AG04450 (cell line): Measurements from ENCODE around the gene SLC4A5. TPM values are rescaled to one million over a fixed set of nuclear protein-coding genes. Genes with fewer than 3 reads are reported as not detected.

ENCODE experiments used
- CTCF ChIA-PET: fragments of 300-600, 350-600 bp; formaldehyde crosslinking; extraction: SDS; loops from one replicate; lab custom pipeline; 2022; ENCODE audit warnings: antibody characterized with exemption, inconsistent platforms; lab: Charles Lee
- POLR2A ChIA-PET: fragments of 350-600 bp; formaldehyde crosslinking; extraction: SDS; loops from one replicate; lab custom pipeline; 2021; ENCODE audit warnings: antibody characterized with exemption, inconsistent platforms; lab: Yijun Ruan, JAX
- DNase-seq: peaks from one replicate; pipeline ENCODE4 v3.0.0-alpha.2; 2011; ENCODE audit warnings: low read depth, low spot score
- H3K27ac ChIP-seq: one replicate; pipeline ENCODE4 v1.5.1; 2012; ENCODE audit warnings: low read depth, low read length, control low read depth
- H3K27me3 ChIP-seq: one replicate; pipeline ENCODE4 v1.6.0; 2012; ENCODE audit warnings: low read length; ENCODE audit not compliant: control insufficient read depth, insufficient read depth
- H3K4me3 ChIP-seq: 2 replicates; pipeline ENCODE4 v1.5.1; 2011; ENCODE audit warnings: mild to moderate bottlenecking, low read depth, low read length, control low read depth
- H3K9me3 ChIP-seq: 2 replicates; pipeline ENCODE4 v1.5.1; 2012; ENCODE audit warnings: low read length; ENCODE audit not compliant: control insufficient read depth, insufficient read depth
- polyA plus RNA-seq: library from polyadenylated mRNA; depleted of rRNA; stranded (reverse); fragments of >200 nt; gene quantifications from 2 replicates; pipeline ENCODE4 v1.2.3, GENCODE V29; 2011
- TF ChIP-seq, protein P1 (sequence below): IDR thresholded peaks from 2 replicates; pipeline ENCODE4 v1.5.1; 2011; ENCODE audit warnings: low read depth, low read length, control low read depth, inconsistent platforms

SLC4A5 gene
- polyA plus RNA-seq, 1 experiment, result 0.15 TPM

DNA sequence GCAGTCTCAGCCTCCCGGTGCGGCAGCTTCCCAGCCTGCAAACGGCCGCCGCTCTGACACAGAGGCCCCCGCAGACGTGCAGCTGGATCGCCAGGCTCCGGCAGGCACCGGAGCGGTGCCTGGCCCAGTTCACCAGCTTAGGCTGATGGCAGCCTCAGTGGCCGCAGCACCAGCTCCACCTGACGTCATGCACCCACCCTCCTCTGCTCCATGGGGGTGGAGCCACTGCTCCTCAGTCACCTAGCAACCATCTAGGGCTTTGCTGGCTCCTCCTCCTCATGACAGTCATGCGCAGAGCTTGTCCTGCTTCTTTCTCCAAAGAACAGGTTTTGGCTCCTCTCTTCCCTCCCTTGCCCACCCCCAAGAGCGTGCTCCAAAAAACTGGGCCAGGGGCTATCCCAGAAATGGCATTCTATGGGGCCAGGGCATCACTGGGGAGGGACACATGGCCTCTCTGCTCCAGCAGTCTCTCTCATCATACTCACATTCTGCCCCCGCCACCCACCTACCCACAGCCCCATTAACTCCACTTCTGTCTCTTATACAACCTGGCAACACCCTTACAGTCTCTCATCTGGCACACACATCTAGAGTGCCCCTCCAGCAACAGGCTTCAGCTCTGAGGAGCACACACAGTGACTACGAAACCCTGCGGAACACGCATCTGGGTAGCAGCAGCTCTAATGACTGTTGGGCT is 31.4 kb upstream of the SLC4A5 start:
- POLR2A ChIA-PET, result interaction anchor here (1.1 kb wide), 1 partner anchor 17 kb away, joined by 5 read pairs; no protein-coding TSS in a partner anchor
- CTCF ChIA-PET, result interaction anchor here (1.6 to 2.1 kb wide), 2 partner anchors 17 to 39 kb away, joined by 3 to 11 read pairs; no protein-coding TSS in a partner anchor
- no peak overlapping the region for H3K27ac ChIP-seq
- H3K9me3 ChIP-seq, result no peaks in the 10 kb centered on the region
- H3K27me3 ChIP-seq, result no peaks in the 10 kb centered on the region
- DNase-seq, result peak; percentile 24
- H3K4me3 ChIP-seq, result peak overlapping the region; percentile 35
- TF ChIP-seq, protein P1, sequence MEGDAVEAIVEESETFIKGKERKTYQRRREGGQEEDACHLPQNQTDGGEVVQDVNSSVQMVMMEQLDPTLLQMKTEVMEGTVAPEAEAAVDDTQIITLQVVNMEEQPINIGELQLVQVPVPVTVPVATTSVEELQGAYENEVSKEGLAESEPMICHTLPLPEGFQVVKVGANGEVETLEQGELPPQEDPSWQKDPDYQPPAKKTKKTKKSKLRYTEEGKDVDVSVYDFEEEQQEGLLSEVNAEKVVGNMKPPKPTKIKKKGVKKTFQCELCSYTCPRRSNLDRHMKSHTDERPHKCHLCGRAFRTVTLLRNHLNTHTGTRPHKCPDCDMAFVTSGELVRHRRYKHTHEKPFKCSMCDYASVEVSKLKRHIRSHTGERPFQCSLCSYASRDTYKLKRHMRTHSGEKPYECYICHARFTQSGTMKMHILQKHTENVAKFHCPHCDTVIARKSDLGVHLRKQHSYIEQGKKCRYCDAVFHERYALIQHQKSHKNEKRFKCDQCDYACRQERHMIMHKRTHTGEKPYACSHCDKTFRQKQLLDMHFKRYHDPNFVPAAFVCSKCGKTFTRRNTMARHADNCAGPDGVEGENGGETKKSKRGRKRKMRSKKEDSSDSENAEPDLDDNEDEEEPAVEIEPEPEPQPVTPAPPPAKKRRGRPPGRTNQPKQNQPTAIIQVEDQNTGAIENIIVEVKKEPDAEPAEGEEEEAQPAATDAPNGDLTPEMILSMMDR, result no peak

DNA sequence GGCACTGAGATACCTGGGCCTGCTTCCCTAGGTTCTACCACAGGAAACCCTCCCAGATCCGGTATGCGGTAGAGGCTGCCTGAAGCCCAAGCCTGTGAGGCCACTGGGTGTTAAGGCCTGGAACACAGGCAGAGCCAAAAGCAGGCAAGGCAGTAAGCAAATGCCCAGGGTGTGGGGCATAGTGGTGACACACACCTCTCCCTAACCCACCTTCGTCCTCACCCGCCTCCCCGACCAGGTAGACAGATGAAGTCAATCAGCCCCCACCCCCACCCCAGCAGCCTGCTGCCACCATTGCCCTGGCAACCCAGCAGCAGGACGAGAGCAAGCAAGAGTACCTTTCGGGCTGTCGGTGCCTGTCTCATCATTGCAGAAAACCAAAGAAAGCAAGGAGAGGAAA is 30.8 kb upstream of the SLC4A5 start:
- ChIA-PET POLR2A (interaction anchor here (1.1 kb wide), 1 partner anchor 18 kb away, joined by 5 read pairs; no protein-coding TSS in a partner anchor), CTCF (interaction anchor here (2.1 kb wide), 1 partner anchor 17 kb away, joined by 11 read pairs; no protein-coding TSS in a partner anchor)
- Histone ChIP-seq H3K9me3 (no peaks in the 10 kb centered on the region), H3K4me3 (no peak overlapping the region), H3K27ac (no peak overlapping the region), H3K27me3 (no peaks in the 10 kb centered on the region)
- TF ChIP-seq, protein P1, result no peak
- DNase-seq, result no peak

DNA sequence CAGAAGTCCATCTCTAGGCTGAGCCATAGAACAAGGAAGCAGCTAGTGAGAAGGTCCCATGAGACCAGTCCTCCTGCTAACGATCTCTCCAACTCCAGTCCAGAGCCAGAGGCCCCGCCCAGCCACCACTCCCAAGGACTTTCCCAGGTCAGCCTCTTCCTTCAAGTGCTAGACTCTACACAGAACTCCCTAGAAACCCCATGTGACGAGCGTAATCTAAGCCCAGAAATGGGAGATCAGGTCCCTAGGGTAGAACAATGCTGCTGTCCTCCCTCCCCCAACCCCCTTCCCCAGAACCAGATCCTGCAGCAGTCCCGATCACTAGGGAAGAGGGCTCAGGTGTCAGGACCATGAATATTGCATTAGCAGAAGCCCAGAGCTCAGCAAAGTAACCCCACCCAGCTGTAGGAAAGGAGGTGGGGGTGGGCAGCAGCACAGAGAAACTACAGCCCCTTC is 30.0 kb upstream of the SLC4A5 start:
- Histone ChIP-seq H3K27me3 (no peaks in the 10 kb centered on the region), H3K27ac (no peak overlapping the region), H3K4me3 (no peak overlapping the region), H3K9me3 (no peaks in the 10 kb centered on the region)
- CTCF ChIA-PET, result interaction anchor here (1.3 kb wide), 1 partner anchor 18 kb away, joined by 9 read pairs; no protein-coding TSS in a partner anchor
- TF ChIP-seq, protein P1, result no peak
- POLR2A ChIA-PET, result no interaction called here
- no peak for DNase-seq

DNA sequence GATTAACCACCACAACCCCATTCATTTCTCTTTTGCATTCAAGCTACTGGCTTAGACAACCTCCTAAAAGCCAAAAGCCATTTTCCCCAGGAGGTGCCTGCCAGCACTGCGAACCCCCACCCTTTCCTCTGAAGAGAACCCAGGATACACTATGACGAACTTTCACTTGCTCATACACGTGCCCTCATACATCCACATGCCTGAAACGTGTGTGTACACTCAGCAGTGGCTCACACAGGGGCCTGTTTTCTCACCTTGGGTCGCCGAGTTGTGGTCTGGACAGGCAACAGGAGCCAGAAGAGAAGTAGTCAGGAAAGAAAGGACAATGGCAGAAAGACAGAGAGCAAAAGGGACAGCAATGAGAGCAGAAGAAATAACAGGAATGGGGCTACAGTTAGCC is 29.5 kb upstream of the SLC4A5 start:
- Histone ChIP-seq H3K4me3 (no peak overlapping the region), H3K9me3 (no peaks in the 10 kb centered on the region), H3K27me3 (no peaks in the 10 kb centered on the region), H3K27ac (no peak overlapping the region)
- TF ChIP-seq, protein P1, result no peak
- DNase-seq, result no peak
- POLR2A ChIA-PET, result no interaction called here
- CTCF ChIA-PET, result interaction anchor here (1.3 kb wide), 1 partner anchor 19 kb away, joined by 9 read pairs; no protein-coding TSS in a partner anchor

DNA sequence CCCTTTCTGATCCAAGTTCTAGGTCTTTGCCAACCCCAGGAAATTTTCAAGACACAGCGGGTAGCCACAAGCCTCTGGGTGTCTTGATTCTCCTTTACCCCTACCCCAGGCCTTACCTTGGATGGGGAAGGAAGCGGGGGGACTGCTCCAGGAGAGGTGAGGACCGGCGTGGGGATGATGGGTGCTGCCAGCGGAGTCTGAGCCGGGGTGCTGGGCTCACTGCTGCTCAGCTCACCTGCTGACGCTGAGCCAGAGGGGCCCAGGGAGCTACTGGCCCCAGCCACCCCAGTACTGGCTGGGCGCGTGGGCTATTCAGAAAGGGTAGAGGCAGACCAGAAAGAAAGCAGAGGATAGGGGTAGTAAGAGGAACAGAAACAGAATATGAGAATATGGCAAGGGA is 28.2 kb upstream of the SLC4A5 start:
- ChIA-PET CTCF (no interaction called here), POLR2A (no interaction called here)
- H3K9me3 ChIP-seq, result no peaks in the 10 kb centered on the region
- no peak overlapping the region for H3K27ac ChIP-seq
- TF ChIP-seq, protein P1, result no peak
- no peak for DNase-seq
- H3K27me3 ChIP-seq, result no peaks in the 10 kb centered on the region
- H3K4me3 ChIP-seq, result no peak overlapping the region
